Tracheal epithelial cell (primary cell): ENCODE results near the gene STARD10. TPM values are rescaled to one million over a fixed set of nuclear protein-coding genes. Genes with fewer than 3 reads are reported as not detected.

ENCODE experiments used
- total RNA-seq: library from RNA; depleted of rRNA; stranded (reverse); fragments of >200 nt; gene quantifications from 2 replicates; pipeline ENCODE4 v1.2.1, GENCODE V29; 2014

The STARD10 gene, protein sequence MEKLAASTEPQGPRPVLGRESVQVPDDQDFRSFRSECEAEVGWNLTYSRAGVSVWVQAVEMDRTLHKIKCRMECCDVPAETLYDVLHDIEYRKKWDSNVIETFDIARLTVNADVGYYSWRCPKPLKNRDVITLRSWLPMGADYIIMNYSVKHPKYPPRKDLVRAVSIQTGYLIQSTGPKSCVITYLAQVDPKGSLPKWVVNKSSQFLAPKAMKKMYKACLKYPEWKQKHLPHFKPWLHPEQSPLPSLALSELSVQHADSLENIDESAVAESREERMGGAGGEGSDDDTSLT
- 113 and 187 TPM in 2 replicates for total RNA-seq

DNA sequence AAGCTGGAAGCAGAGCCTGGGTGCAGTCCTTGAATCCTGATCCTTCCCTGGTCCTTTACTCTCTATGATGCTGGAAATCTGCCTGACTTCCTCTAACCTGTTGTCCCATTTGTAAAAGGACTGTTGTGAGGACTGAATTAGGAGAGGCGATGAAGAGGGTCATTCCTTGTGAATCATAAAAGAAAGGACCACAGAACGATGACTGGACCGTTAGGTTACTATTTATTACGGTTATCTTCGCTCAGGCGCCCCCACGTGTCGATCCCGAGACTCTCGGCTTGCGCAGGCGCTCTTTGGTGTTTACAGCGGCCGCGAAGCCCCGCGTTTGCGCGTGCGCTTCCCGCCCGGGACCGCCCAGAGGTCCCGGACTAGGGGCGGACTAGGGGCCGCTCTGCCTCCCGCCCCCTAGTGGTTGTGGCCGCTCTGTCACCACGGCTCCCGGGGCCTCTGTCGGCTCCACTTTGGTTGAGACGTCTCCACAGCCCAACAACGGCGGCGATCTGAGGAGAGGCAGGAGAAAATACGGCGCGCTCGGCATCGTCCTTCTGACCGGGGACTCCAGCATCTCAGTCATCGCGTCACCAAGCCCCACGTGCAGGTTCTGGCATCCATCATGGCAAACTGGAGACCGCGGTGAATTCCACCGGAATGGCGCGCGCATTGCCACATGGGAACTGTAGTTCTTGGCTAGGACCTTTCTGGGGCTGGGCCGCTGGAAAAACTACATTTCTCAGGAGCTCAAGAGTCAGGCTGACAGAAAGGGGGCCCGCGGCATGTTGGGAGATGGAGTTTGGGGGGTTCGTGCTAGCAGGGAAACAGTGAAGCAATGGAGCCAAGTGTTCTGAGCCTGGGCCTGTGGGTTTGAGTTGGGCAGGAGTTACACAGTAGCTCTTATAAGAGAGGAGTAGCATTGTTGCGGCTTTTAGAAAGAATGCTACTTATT, at the start of gene STARD10:
STARD10 (minus strand) TSS at position 623 of the 943 bp plus-strand sequence. CDS start 12,866 bp downstream, outside the sequence.

DNA sequence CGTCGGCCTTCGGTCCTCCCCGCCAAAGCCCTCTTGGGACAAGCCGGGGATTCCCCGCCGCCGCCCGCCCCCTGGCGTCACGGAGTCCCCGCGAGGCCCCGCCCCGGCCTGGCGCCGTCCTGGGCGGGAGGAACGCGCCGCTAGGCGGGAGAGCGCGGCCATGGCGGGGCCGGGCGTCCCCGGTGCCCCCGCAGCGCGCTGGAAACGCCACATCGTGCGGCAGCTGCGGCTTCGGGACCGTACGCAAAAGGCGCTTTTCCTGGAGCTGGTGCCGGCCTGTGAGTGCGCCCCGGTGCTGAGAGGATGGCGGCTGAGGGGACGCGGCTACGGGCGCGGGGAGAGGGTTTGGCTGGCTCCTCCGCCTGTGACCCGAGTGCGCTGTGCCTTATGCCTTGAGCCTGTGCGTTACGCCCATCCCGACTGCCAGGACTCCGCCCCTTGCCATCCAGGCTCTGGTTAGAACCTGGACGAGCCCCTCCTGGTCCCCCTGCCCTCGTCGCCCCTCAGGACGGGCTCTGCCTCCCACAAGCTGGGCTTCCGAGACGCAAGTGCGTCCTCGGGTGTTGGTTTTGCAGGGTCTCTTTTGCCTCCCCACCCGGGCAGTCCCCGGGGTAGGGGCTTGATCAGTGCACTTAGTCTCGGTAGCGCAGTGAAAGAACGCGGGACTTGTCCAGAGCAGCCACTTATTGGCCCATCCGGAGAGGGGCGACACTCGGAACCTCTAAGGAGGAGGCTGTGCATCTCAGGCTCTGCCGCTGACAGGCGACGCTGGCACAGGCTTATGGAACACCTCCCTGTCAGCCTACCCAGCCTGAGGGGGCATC, 20.7 kb upstream of the STARD10 start, which contains the start of gene ATG16L2:
ATG16L2 (plus strand) TSS at position 126 of the 824 bp plus-strand sequence; CDS start at position 161, 35 bp downstream.

DNA sequence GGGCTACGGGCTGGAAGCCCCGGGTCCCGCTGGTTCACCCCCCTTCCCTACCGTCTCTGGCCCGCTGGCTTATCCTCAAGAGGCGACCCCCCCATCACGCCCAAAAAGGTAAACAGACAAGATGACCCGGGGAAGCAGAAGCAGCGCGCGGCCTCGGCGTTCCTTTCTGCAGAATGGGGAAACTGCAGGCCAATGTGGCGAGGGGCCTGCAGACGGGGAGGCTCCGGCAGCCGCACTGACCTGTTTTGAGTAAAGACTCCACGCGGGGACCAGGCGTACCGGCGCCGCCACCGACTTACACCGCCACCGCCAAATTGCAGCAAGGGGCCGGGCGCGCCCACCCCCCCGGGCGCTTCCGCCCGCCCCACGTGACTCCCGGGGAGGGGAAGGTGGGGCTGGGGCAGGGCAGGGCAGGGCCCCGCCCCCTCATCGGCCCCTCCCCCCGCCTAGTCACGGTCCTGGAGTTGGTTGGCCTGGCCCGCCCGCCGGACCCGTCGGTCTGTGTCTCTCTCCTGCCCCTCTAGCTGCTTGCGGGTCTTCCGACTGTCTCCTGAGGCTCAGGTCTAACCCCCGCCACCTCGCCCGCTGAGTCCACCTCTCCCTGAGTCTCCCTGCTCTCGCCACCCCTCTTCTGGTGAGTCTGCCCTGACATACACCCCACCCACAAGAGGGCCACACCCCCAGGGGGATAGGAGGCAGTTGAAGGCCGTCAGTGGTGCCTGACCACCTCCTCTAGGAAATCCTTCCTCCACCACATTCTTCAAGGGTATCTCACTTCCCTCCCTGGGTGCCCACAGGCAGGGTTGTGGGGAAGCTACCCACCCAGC, 41.5 kb downstream of the STARD10 start, which contains the start of gene ARAP1:
ARAP1 (minus strand) TSS at position 321 of the 827 bp plus-strand sequence. CDS start 25,280 bp downstream, outside the sequence.

Other genes with a start within 250 kb of the STARD10 start
- gene PDE2A, start 119.6 kb downstream of the STARD10 start, total RNA-seq = 3.8 and 5.3 TPM in 2 replicates
- gene ARAP1, start 41.6 kb downstream of the STARD10 start, total RNA-seq = 109 and 110 TPM in 2 replicates
- 2.8 and 10.8 TPM in 2 replicates for gene ATG16L2, start 20.4 kb upstream of the STARD10 start, total RNA-seq